H9 (cell line): Measurements from ENCODE around the gene SLC16A1. TPM values are rescaled to one million over a fixed set of nuclear protein-coding genes. Genes with fewer than 3 reads are reported as not detected.
A peak's percentile ranks its signal among the peaks of the same experiment; 100 is the strongest.

Experiments used
- DNase-seq: peaks from one replicate; pipeline ENCODE4 v3.0.0-alpha.2; 2017
- H2AFZ ChIP-seq: one replicate; pipeline ENCODE4 v1.6.1; 2013; ENCODE audit warnings: mild to moderate bottlenecking, low read length, control low read depth, moderate library complexity
- H2AK5ac ChIP-seq: 2 replicates; pipeline ENCODE4 v1.6.1; 2013; ENCODE audit warnings: low read length, control low read depth, mixed read lengths; ENCODE audit not compliant: insufficient read length
- H2BK120ac ChIP-seq: one replicate; pipeline ENCODE4 v1.6.1; 2013; ENCODE audit warnings: low read depth, mild to moderate bottlenecking, low read length, control low read depth, inconsistent platforms; ENCODE audit not compliant: poor library complexity, severe bottlenecking
- H2BK12ac ChIP-seq: 2 replicates; pipeline ENCODE4 v1.6.1; 2013; ENCODE audit warnings: low read length, control low read depth, mixed read lengths, low read depth; ENCODE audit not compliant: insufficient read length
- H2BK15ac ChIP-seq: 2 replicates; pipeline ENCODE4 v1.6.1; 2013; ENCODE audit warnings: low read depth, low read length, control low read depth
- H2BK20ac ChIP-seq: one replicate; pipeline ENCODE4 v1.6.1; 2013; ENCODE audit warnings: low read depth, mild to moderate bottlenecking, low read length, control low read depth, inconsistent platforms; ENCODE audit not compliant: poor library complexity, severe bottlenecking
- H2BK5ac ChIP-seq: 2 replicates; pipeline ENCODE4 v1.6.1; 2013; ENCODE audit warnings: low read length, control low read depth, mixed read lengths; ENCODE audit not compliant: insufficient read length
- H3K14ac ChIP-seq: 2 replicates; pipeline ENCODE4 v1.6.1; 2013; ENCODE audit warnings: low read length, control low read depth; ENCODE audit not compliant: insufficient read depth
- H3K18ac ChIP-seq: 2 replicates; pipeline ENCODE4 v1.6.1; 2013; ENCODE audit warnings: low read depth, mild to moderate bottlenecking, mixed read lengths, low read length, control low read depth; ENCODE audit not compliant: insufficient read length
- H3K23ac ChIP-seq: 2 replicates; pipeline ENCODE4 v1.6.1; 2013; ENCODE audit warnings: low read length, control low read depth, mixed read lengths, low read depth; ENCODE audit not compliant: insufficient read length
- H3K23me2 ChIP-seq: 2 replicates; pipeline ENCODE4 v1.6.1; 2013; ENCODE audit warnings: low read depth, mild to moderate bottlenecking, mixed read lengths, low read length, control low read depth; ENCODE audit not compliant: insufficient read length, poor library complexity, severe bottlenecking
- H3K27ac ChIP-seq: 2 replicates; pipeline ENCODE4 v1.5.1; 2013; ENCODE audit warnings: low read length, control low read depth, mixed read lengths, low read depth; ENCODE audit not compliant: insufficient read length
- H3K27me3 ChIP-seq: 2 replicates; pipeline ENCODE4 v1.6.1; 2013; ENCODE audit warnings: low read length, control low read depth, inconsistent platforms; ENCODE audit not compliant: insufficient read depth
- H3K4ac ChIP-seq: 2 replicates; pipeline ENCODE4 v1.6.1; 2013; ENCODE audit warnings: low read depth, mild to moderate bottlenecking, control low read depth, inconsistent platforms, low read length, moderate library complexity
- H3K4me1 ChIP-seq: 2 replicates; pipeline ENCODE4 v1.6.1; 2013; ENCODE audit warnings: low read length, control low read depth, inconsistent platforms; ENCODE audit not compliant: insufficient read depth
- H3K4me2 ChIP-seq: 2 replicates; pipeline ENCODE4 v1.6.1; 2013; ENCODE audit warnings: low read length, control low read depth, mixed read lengths; ENCODE audit not compliant: insufficient read length, insufficient read depth
- H3K56ac ChIP-seq: 2 replicates; pipeline ENCODE4 v1.6.1; 2013; ENCODE audit warnings: low read depth, mild to moderate bottlenecking, mixed read lengths, low read length, control low read depth; ENCODE audit not compliant: insufficient read length
- H3K79me1 ChIP-seq: 2 replicates; pipeline ENCODE4 v1.6.1; 2013; ENCODE audit warnings: low read depth, mild to moderate bottlenecking, moderate library complexity, low read length, control low read depth, inconsistent platforms; ENCODE audit not compliant: insufficient read depth, poor library complexity, severe bottlenecking
- H3K79me2 ChIP-seq: 2 replicates; pipeline ENCODE4 v1.6.1; 2013; ENCODE audit warnings: low read length, control low read depth, inconsistent platforms; ENCODE audit not compliant: insufficient read depth
- H3K9ac ChIP-seq: 2 replicates; pipeline ENCODE4 v1.6.1; 2013; ENCODE audit warnings: low read length, control low read depth, mixed read lengths; ENCODE audit not compliant: insufficient read length; ENCODE audit errors: extremely low read depth
- H3K9me3 ChIP-seq: one replicate; pipeline ENCODE4 v1.6.1; 2013; ENCODE audit warnings: low read depth, low read length, inconsistent platforms; ENCODE audit not compliant: control insufficient read depth
- H3T11ph ChIP-seq: one replicate; pipeline ENCODE4 v1.6.1; 2013; ENCODE audit warnings: mild to moderate bottlenecking, low read length, control low read depth, inconsistent platforms
- H4K20me1 ChIP-seq: one replicate; pipeline ENCODE4 v1.6.1; 2013; ENCODE audit not compliant: control insufficient read depth, insufficient read length, insufficient read depth
- H4K5ac ChIP-seq: 2 replicates; pipeline ENCODE4 v1.6.1; 2013; ENCODE audit warnings: low read depth, mild to moderate bottlenecking, mixed read lengths, low read length, control low read depth; ENCODE audit not compliant: insufficient read length
- H4K8ac ChIP-seq: replicated peaks from 2 replicates; pipeline ENCODE4 v1.6.1; 2013; ENCODE audit warnings: low read length, control low read depth, mixed read lengths, low read depth; ENCODE audit not compliant: insufficient read length
- H4K91ac ChIP-seq: 2 replicates; pipeline ENCODE4 v1.6.1; 2013; ENCODE audit warnings: low read depth, mild to moderate bottlenecking, moderate library complexity, mixed read lengths, low read length, control low read depth; ENCODE audit not compliant: insufficient read length
- H3K27ac Mint-ChIP-seq, 3 experiments: 2 replicates in 2 of 3; 3 replicates in 1 of 3; pipeline ENCODE4 v1.8.0; 2020 to 2021; ENCODE audit warnings: mixed read lengths in 3 of 3, mild to moderate bottlenecking in 1 of 3, moderate library complexity in 1 of 3
- H3K27me3 Mint-ChIP-seq: 2 replicates; pipeline ENCODE4 v1.8.0; 2021; ENCODE audit warnings: low read depth, mild to moderate bottlenecking, moderate library complexity, mixed read lengths
- H3K36me3 Mint-ChIP-seq, 3 experiments: 2 replicates in 2 of 3; 3 replicates in 1 of 3; pipeline ENCODE4 v1.8.0; 2020 to 2021; ENCODE audit warnings: low read depth in 3 of 3, mixed read lengths in 3 of 3; ENCODE audit not compliant: insufficient read depth in 1 of 3
- H3K4me1 Mint-ChIP-seq, 2 experiments: 2 replicates each; pipeline ENCODE4 v1.8.0; 2020; ENCODE audit warnings: mixed read lengths in 2 of 2
- H3K4me3 Mint-ChIP-seq, 2 experiments: 2 replicates in 1 of 2; 3 replicates in 1 of 2; pipeline ENCODE4 v1.8.0; 2020 to 2021; ENCODE audit warnings: mild to moderate bottlenecking in 2 of 2, mixed read lengths in 2 of 2, moderate library complexity in 1 of 2
- H3K9me3 Mint-ChIP-seq, 2 experiments: 2 replicates in 1 of 2; 3 replicates in 1 of 2; pipeline ENCODE4 v1.8.0; 2020; ENCODE audit warnings: mild to moderate bottlenecking in 2 of 2, mixed read lengths in 2 of 2, moderate library complexity in 1 of 2
- WGBS: extraction: QIAGEN DNeasy Blood & Tissue Kit; methylation state at CpG from one replicate; pipeline ENCODE4 v1.1.7; 2013; ENCODE audit warnings: missing lambda C conversion rate, low lambda C conversion rate, mixed read lengths; ENCODE audit not compliant: insufficient read length; ENCODE audit errors: extremely low coverage; 5-methylcytosine and 5-hydroxymethylcytosine counted together
- total RNA-seq: library from RNA; stranded (reverse); gene quantifications from 2 replicates; pipeline ENCODE4 v1.2.1, GENCODE V29; 2021
- TF ChIP-seq, protein P1 (sequence below): fragments of 200-600 bp; sonication (generic); conservative IDR thresholded peaks from 3 replicates; pipeline ENCODE4 v1.8.0; 2021; ENCODE audit warnings: antibody characterized with exemption, mild to moderate bottlenecking

The SLC16A1 gene
- total RNA-seq, 1 experiment from 2014 or later, result 381 TPM

GRCh38 chr1:112933820-112934571, 22.0 kb downstream of the SLC16A1 start:
- no peaks in the 10 kb centered on the region for H3K9me3 Mint-ChIP-seq
- H2AK5ac ChIP-seq, result no peak overlapping the region
- H3K79me2 ChIP-seq, result peaks cover 58% of the 10 kb centered on the region; the same call in 1 of the 2 replicates
- H3K4me2 ChIP-seq, result no peak overlapping the region
- H3K27ac ChIP-seq, result no peak overlapping the region
- peaks cover 19 to 53% (median 48%) of the 10 kb centered on the region in 3 experiments; a peak in 6 of 7 replicates for H3K36me3 Mint-ChIP-seq
- no peaks in the 10 kb centered on the region for H3K23me2 ChIP-seq
- H2BK120ac ChIP-seq, result no peak overlapping the region
- no peaks in the 10 kb centered on the region for H3K27me3 Mint-ChIP-seq
- no CpG with 5 or more reads among the region's 3 CpGs for WGBS
- peaks cover 4% of the 10 kb centered on the region for H3K79me1 ChIP-seq
- H2BK12ac ChIP-seq, result no peak overlapping the region
- no peak overlapping the region for H3K4me3 Mint-ChIP-seq
- H4K91ac ChIP-seq, result no peak overlapping the region
- H3K4me1 Mint-ChIP-seq, result peaks cover 42 to 44% of the 10 kb centered on the region in 2 experiments
- H3K4me1 ChIP-seq, result no peaks in the 10 kb centered on the region; the same call in 1 of the 2 replicates
- H3K14ac ChIP-seq, result no peak overlapping the region
- H2BK20ac ChIP-seq, result no peak overlapping the region
- no peak overlapping the region for H2BK5ac ChIP-seq
- H3K23ac ChIP-seq, result no peak overlapping the region
- no peak overlapping the region for H2AFZ ChIP-seq
- H3T11ph ChIP-seq, result no peak overlapping the region
- no peak overlapping the region for H3K9ac ChIP-seq
- TF ChIP-seq, protein P1, sequence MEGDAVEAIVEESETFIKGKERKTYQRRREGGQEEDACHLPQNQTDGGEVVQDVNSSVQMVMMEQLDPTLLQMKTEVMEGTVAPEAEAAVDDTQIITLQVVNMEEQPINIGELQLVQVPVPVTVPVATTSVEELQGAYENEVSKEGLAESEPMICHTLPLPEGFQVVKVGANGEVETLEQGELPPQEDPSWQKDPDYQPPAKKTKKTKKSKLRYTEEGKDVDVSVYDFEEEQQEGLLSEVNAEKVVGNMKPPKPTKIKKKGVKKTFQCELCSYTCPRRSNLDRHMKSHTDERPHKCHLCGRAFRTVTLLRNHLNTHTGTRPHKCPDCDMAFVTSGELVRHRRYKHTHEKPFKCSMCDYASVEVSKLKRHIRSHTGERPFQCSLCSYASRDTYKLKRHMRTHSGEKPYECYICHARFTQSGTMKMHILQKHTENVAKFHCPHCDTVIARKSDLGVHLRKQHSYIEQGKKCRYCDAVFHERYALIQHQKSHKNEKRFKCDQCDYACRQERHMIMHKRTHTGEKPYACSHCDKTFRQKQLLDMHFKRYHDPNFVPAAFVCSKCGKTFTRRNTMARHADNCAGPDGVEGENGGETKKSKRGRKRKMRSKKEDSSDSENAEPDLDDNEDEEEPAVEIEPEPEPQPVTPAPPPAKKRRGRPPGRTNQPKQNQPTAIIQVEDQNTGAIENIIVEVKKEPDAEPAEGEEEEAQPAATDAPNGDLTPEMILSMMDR, result no peak
- H3K56ac ChIP-seq, result no peak overlapping the region
- no peaks in the 10 kb centered on the region for H3K9me3 ChIP-seq
- no peak overlapping the region for H3K4ac ChIP-seq
- H3K27me3 ChIP-seq, result no peaks in the 10 kb centered on the region
- no peak overlapping the region for H4K5ac ChIP-seq
- no peaks in the 10 kb centered on the region for H4K20me1 ChIP-seq
- no peak overlapping the region for H4K8ac ChIP-seq
- H3K27ac Mint-ChIP-seq, result peak overlapping the region in 2 of 3 experiments; percentile 74 to 92; a peak in 4 of 7 replicates
- no peak for DNase-seq
- H3K18ac ChIP-seq, result no peak overlapping the region
- H2BK15ac ChIP-seq, result no peak overlapping the region
